GM18868 (cell line): ENCODE measurements around the gene PIWIL1.

Experiments used
- ATAC-seq: cut with Tn5 transposase; IDR thresholded peaks from one replicate; pipeline ENCODE4 v1.9.1; 2021; ENCODE audit warnings: mild to moderate bottlenecking, moderate library complexity; ENCODE audit not compliant: unreplicated experiment

PIWIL1 gene

GRCh38 chr12:130337488-130338303 is at the start of gene PIWIL1:
PIWIL1 (plus strand) TSS chr12:130337887; CDS start chr12:130342592, 4,705 bp downstream.
- no peak for ATAC-seq

- no peak for ATAC-seq
Observed at GRCh38 chr12:130288206-130288605, 49.5 kb upstream of the PIWIL1 start.

GRCh38 chr12:130288691-130289090 is 49.0 kb upstream of the PIWIL1 start:
- ATAC-seq, result no peak

GRCh38 chr12:130290114-130290513 is 47.6 kb upstream of the PIWIL1 start:
- ATAC-seq, result no peak

- no peak for ATAC-seq
Observed at GRCh38 chr12:130298322-130299021, 39.2 kb upstream of the PIWIL1 start.

GRCh38 chr12:130299574-130299973 is 38.1 kb upstream of the PIWIL1 start:
- ATAC-seq, result no peak

- no peak for ATAC-seq
Observed at GRCh38 chr12:130300090-130300489, 37.6 kb upstream of the PIWIL1 start.

GRCh38 chr12:130300737-130301535 is 36.8 kb upstream of the PIWIL1 start:
- no peak for ATAC-seq

- no peak for ATAC-seq
Observed at GRCh38 chr12:130301559-130301958, 36.1 kb upstream of the PIWIL1 start.

- no peak for ATAC-seq
Observed at GRCh38 chr12:130303781-130304180, 33.9 kb upstream of the PIWIL1 start.

GRCh38 chr12:130307859-130308258 is 29.8 kb upstream of the PIWIL1 start:
- no peak for ATAC-seq

- ATAC-seq, result no peak
Observed at GRCh38 chr12:130308393-130308792, 29.3 kb upstream of the PIWIL1 start.

- no peak for ATAC-seq
Observed at GRCh38 chr12:130316251-130316650, 21.4 kb upstream of the PIWIL1 start.

- ATAC-seq, result no peak
Observed at GRCh38 chr12:130320536-130320935, 17.2 kb upstream of the PIWIL1 start.

- no peak for ATAC-seq
Observed at GRCh38 chr12:130322263-130322662, 15.4 kb upstream of the PIWIL1 start.

- ATAC-seq, result no peak
Observed at GRCh38 chr12:130330685-130331084, 7.0 kb upstream of the PIWIL1 start.

GRCh38 chr12:130331146-130331545 is 6.5 kb upstream of the PIWIL1 start:
- no peak for ATAC-seq

GRCh38 chr12:130333341-130333740 is 4.3 kb upstream of the PIWIL1 start:
- no peak for ATAC-seq

- ATAC-seq, result no peak
Observed at GRCh38 chr12:130334399-130334798, 3.3 kb upstream of the PIWIL1 start.

- no peak for ATAC-seq
Observed at GRCh38 chr12:130334937-130335336, 2.8 kb upstream of the PIWIL1 start.
